ENCODE measurements around the gene NXT1.

GRCh38 chr20:23336476-23336875 lies 14.1 kb upstream of the NXT1 start:
- TF ChIP-seq CTCF (IDR thresholded peaks at IDR 0.05; ENCODE audit: insufficient read depth, low read depth, low read length) (no peak), EZH2 (IDR thresholded peaks at IDR 0.05; ENCODE audit: insufficient read depth, low read length) (no peak)
